ENCODE data around the gene PTPRG.

The PTPRG gene

DNA sequence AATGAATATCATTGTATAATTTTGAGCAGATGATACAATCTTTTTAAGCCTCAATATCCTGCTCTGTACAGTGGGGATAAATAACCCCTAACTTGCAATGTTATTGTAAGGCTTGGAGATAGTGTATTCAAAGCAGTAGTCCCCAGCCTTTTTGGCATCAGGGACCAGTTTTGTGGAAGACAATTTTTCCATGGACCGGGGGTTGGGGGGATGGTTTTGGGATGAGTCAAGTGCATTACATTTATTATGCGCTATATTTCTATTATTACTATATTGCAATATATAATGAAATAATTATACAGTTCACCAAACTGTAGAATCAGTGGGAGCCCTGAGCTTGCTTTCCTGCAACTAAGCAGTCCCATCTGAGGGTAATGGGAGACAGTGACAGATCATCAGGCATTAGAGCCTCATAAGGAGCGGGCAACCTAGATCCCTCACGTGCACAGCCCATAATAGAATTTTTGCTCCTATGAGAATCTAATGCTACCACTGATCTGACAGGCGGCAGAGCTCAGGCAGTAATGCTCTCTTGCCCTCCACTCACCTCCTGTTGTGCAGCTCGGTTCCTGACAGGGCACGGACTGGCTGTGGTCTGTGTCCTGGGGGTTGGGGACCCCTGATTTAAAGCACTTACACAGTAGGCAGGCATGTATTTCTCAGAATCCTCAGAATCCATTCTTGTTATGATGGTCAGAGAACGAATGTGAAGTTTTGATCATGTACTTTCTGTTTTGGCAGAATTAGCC is 102.2 kb downstream of the PTPRG start:
- DNase-seq, result no peak

DNA sequence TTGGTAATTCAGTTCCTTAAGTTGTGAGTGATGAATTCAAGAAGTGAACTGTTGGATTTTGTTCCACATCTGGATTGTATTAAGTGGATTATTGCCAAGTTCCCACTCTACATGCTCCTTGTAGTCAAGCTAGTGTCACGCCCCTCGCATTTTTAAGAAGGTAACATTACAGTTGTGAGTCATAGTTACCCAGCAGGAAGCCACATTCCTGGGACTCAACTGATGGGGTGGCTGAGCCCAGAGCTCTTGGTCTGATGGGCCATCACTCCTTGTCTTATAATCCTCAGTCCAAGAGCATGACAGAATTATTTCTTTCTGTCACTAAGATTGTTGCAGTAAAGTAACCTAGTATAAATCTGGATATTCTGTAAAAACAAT is 102.7 kb downstream of the PTPRG start:
- no peak for DNase-seq

DNA sequence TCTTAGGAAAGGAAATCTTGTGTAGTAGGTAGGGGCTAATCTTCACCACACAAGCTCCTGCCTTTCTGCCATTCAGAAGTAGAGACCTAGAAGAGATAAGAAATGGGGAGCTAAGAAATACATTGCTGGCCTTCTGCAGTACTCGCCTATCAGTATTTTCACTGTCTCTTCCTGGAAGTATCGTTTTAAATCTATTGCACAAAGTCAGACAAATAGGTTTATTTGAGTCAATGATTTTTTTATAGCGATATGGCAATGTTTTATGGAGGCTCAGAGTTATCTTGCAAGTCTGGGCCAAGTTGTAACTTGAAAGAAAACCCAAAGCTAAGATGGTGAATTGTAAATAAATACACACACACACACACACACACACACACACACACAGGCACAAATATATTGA is 103.8 kb downstream of the PTPRG start:
- DNase-seq, result no peak

DNA sequence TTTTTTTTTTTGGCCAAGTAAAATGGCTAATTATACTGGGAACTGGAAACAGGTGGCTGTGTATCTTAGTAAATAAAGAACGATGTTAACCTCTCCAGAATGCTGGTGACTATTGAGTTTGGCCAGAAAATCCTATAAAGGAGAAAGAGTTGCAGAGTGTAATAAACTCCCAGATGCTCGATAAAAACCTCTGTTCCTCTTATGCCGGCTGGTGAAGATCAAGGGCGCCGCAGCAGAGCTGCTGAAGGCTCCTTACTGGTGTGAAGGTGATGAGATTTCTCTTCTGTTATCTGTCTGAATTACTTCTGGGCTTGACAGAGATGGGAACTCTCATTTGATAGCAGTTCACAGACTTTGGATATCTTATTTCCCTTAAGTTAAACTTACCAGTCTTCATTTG is 104.6 kb downstream of the PTPRG start:
- no peak for DNase-seq

DNA sequence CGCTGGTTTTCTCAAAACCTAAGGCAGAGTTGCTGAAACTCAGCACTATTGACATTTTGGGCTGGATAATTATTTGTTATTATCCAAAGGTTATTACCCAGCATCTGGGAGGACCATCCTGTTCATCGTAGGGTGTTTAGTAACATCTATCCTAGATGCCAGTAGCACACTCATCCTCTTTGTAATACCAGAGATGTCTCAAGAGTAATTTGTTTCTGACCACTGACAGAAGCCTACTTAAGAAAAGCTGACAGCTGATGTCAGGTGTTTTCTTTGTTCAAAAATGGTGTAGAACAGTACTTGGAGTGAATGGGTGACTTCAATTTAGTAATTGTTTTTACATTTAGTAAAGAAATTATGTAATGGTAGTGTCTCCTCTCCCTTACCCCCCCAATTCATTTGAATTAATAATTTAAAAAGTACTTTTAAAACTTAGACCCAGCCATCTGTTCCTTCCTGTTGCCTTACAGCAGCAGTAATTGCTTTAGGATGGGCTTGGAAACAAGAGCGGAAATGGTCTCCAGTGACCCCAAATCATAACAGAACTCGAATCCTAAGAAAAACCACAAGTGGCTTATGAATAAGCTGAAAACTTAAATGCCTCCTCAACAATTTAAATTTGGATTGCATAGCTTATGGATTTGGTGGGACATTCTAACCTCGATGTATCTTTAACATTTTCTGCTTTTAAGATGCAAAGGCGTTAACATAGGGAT is 105.4 kb downstream of the PTPRG start:
- no peak for DNase-seq

DNA sequence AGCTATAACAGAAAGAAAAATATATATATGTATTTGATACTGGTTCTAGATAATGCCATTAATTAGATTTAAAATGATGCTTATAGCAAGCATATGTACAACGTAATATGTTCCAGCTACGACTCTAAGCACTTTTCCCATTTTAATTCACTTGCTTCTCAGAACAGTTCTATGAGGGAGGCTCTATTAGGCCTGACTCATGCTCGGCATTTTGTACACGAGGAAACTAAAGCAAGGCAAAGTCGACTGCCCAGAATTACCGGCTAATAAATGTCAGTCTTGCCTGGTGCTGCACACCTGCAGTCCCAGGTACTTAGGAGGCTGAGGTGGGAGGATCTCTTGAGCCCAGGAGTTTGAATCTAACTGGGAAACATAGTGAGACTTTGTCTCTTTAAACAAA is 106.0 kb downstream of the PTPRG start:
- no peak for DNase-seq

DNA sequence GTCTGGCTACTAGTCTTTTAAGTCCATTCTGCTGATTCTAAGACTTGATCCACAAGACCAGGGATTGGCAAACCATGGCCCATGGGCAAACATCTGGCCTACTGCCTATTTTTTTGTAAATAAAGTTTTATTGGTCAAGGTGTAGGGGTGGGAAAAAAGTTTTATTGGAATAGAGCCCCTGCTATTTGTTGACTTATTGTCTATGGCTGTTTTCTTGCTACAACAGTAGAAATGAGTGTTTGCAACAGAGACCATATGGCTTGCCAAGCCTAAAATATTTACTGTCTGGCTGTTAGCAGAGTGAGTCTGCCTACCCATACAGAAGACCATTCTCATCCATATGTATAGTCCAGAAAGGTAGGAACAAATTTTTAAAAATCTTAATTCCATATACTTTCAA is 106.4 kb downstream of the PTPRG start:
- no peak for DNase-seq

DNA sequence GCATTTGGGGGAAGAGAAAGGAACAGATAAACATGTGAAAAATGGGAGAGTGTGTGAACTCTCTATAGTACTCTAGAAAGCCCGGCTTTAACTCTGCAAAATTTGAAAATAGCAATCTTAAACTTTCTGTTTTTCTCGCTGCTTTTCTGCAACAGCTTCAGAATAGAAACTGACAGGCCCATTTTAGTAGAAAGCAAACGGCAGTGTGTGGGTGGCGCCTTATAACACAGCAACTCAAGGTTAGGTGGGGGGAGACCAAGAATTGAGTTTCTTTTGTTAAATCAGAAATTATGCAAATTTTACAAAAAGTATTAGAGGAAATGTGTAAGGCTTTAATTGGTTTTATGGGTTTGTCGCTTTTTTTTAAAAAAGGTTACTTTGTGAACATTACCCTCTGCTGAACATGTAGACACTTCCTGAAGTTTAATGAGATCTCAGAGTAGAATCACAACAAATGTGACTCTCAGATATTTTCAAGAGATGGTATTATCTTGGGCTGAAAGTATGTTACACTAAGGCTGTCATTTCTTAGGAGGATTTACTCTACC is 107.0 kb downstream of the PTPRG start:
- no peak for DNase-seq

DNA sequence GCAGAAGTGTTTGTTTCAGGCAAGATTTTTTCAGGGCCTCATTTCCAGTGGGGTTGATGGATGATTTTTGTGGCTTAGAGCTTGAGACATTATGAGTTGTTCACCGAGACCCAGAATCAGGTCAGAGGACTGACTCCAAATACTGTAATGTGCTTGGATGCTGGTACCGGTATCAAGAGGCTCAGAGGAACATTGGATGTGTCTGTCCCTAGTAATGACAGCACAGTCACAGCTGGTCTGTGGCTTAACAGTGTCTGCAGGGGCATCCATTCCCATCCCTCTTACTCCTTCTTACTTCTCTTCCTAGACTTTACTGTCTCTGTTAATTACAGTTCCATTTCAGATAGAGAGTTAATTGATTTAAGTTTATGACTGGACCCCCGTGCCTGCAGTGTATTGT is 107.8 kb downstream of the PTPRG start:
- DNase-seq, result no peak

DNA sequence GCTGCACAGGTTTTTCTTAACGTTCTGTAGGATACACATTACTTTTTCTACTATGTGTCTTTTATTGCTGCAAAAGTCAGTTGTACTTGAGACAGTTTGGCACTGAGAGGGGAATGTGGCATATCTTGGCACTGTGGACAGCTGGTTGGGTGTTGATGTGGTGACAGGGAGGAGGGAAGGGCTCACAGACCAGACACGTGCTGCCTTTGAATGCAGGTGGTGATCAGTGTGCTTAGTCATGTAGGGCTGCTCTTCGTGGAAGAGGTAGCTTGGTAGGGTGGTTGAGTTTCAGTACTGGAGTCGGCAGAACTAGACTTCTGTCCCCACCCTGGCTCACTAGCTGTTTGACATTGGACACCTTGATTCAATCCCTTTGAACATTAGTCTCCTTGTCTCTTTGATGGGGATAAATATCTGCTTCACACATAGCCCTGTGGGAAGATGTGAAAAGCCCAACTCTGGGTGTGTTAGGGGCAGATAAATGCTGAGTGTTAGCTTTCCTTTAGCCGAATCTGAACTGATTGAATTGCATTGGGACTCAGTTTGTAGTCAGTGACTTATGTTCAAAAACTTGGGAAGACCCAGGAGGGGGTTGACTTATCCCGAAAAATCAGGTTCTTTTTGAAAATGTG is 108.4 kb downstream of the PTPRG start:
- DNase-seq, result no peak

DNA sequence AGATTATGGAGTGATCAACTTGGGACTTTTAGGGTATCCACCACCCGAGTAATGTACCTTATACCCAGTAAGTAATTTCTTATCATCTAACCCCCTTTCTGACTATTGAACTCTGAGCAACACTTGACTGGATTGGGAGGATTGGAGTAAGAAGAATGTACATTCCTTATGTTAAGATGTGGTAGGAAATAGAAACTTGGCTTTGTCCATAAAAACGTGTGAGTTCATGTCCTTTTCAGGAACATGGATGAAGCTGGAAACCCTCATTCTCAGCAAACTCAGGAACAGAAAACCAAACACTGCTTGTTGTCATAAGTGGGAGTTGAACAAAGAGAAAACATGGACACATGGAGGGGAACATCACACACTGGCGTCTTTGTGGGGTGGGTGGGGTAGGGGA is 112.3 kb downstream of the PTPRG start:
- no peak for DNase-seq

DNA sequence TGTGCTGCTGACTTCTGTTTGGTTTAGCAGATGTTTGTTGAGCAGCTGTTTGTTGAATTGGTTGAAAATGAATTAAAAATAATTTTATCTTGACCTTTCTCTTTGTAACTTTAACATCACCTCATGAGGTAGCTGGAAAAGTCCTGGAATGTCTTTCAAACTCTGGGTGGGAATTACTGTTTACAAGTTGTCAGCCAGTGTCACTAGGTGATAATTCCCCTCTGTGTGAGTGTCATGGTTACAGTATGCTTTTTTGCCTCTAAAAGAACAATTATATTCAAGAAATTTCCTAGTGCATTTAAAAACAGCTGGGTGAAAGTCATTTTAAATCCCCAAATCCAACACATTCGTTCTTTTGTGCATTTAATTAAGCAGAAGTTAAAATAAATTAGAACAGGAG is 113.2 kb downstream of the PTPRG start:
- DNase-seq, result no peak

DNA sequence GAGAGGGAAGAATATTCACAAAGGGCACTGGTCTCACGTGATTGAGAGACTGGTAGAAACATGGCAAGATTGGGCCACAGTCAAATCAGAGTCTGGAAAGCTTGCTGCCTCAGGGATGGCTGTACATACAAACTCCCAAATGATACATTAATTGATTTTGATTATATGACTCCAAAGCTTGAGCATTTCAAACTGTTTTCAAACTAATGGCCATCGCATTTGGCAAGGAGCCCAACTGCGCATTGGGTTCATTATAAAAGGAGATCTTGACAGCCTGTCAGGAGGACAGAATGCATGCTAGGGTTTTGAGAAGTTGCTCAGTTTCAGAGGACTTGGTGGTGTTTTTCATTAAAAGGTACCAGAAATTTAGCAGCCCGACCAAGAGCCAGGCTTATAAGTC is 117.7 kb downstream of the PTPRG start:
- DNase-seq, result no peak

DNA sequence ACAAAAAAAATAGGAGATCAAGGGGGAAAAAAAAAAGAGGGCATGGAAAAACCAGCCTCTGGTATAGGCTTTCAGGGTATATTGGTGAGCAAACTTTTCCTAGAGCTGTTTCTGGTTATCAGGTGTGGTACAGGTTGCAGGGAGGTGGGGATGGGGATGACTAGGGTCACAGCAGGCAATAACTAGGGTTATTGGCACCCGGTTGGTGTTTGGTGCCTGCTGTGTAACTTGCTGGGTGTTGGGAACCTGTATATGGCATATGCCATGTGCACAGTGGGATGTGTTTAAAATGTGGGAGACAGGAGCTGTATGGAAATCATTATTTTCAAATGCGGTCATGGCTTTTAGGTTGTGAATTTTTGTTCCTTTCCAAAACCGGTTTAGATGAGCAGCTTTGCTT is 119.2 kb downstream of the PTPRG start:
- DNase-seq, result no peak

DNA sequence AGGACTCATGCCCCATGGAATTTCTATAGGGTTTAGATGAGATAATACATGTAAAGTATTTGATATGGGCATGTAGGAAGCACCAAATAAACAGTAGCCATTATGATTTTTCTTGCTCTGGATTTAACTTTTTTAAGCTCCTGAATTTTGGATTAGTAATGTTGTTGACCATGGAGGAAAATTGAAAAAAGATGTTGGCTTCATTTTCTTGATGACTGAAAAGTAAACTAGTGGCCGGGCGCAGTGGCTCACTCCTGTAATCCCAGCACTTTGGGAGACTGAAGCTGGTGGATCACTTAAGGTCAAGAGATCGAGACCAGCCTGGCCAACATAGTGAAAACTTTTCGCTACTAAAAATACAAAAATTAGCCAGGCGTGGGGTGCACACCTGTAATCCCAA is 120.3 kb downstream of the PTPRG start:
- DNase-seq, result no peak

DNA sequence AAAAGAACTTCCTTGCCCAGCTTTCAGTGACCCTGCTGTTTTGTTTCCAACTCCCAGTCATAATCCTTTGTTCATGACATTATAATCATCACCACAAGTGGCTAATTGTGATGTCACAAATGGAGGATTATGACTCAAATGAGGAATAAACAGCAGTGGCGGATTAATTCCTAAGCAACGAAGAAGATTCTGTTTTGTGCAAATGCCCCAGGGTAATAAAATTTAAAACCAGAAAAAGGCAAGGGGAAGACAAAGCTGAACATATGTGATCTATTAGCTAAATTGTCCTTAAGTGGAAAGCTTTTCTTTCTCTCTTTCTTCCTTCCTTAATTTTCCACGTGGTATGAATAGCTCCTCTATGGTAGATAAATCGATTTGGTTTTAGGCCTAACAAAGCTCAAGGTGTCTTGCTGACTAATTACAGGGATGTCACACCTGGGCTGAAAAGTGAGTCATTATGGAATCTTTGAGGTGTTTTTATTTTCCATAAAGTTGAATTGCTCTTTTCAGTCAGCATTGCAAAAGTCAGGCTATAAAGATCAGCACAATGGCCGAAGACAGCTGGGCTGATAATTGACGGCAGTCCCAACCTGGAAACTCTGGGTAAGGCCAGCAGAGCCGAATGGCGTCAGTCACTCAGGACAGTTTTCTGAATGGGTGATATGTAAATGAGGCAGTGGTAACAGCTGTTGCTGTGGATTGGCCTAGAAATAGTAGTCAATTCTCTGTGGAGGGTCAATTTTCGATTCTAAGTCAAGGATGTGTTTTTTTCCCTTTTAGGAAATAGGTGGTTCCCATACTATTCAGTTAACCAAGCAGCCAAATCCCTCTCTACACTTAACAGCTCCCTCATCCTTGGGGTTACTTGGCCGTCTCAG is 121.5 kb downstream of the PTPRG start:
- no peak for DNase-seq

DNA sequence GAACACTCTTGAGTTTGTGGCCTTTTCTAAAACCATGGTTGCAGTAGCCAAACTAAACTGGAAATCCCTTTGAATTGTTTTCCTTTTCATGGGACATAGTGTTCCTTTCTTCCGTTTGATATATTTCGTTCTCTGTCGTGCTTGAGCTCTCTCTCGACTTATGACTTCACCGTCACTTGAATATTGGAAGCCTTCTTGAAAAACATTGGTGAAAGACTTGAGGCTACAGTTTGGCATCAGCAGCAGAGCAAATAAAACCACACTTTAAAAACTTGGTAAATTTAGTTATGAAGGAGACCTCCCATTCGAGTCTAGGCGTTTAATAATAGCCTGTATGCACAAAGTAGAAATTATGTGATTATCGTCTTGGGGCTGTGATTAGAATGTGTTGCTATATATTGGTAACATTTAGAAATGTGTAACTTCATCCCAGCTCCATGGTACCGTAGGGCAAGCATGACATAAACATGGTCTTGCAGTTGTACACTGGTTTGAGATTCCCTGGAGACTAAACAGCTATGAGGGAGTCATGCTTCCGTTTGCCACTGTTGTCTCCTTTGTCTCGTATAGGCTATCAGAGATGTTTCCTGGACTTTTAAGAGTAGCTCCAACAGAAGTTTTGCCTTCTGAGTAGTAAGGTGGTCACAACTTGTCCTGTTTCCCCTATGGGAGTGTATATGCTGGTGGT is 122.3 kb downstream of the PTPRG start:
- no peak for DNase-seq

DNA sequence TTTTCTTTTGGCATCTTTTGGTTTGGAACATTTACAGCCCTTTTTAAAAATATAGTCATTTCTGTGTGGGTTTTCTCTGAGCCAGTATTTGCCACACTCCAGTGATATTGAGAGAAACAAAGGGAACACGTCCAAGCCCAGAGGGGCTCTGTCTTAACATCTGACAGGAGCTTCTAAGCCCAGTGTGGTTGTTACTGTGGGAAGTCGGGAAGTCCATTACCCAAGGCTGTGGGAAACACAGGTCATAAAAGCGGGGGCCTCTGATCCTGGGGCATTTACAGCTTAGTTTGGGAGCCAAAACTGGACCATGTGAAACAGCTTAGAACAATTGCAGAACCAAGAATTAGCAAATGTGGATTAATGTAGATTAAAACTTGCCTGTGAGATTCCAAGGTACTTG is 123.0 kb downstream of the PTPRG start:
- DNase-seq, result no peak

DNA sequence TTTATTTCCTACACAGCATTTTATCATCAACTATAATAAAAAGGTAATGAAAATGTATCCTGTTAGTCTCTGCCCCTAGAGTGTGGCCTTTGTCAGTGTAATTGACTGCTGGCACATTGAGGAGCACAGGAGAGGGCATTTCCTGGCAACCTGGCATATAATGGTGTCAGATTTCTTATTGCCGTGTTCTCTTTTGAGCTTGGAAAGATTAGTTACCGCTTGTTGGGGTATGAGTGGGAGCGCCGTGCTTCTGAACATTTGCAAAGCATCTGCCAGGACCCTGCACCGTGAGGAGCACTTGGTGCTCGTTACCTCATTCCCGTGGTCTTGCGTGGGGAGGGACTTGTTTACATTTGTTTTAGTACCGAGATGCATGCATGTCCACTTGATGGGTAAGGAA is 124.4 kb downstream of the PTPRG start:
- DNase-seq, result no peak

DNA sequence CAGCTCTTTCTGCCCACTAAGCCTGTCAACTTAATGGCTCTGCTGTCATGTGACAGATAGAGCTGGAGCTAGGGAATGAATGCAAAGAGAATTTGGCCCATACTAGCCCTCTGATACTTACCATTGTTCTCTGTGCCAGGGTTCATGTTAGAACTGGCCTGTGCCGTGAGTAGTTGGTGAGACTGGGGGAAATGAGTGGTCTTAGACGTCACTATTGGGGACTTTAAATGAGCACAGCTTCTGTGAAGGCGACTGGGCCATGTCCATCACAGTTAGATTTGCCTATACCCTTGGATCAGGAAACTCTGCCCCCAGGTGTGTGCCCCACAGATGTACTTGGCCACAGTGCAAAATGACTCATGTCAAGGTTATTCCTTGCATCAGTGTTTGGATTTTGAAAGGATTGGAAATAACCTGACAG is 124.9 kb downstream of the PTPRG start:
- no peak for DNase-seq

DNA sequence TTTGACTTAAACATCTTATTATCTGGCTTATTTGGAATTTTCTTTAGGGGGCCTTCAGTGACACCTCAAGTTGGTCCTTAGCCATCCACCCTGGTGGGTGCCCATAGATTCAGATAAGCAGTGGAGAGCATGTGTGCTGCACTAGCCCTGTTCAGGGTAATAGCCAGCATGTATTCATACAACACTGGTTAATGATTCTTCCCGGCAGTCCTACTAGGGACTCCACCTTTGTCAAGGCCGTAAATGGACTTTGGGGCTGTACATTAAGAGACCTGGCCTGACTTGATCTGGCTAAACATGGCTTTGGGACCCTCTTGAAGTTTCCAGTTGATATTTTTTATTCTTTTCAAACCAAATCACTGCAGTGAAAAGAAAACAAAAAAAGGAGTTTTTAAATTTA is 125.8 kb downstream of the PTPRG start:
- DNase-seq, result no peak

DNA sequence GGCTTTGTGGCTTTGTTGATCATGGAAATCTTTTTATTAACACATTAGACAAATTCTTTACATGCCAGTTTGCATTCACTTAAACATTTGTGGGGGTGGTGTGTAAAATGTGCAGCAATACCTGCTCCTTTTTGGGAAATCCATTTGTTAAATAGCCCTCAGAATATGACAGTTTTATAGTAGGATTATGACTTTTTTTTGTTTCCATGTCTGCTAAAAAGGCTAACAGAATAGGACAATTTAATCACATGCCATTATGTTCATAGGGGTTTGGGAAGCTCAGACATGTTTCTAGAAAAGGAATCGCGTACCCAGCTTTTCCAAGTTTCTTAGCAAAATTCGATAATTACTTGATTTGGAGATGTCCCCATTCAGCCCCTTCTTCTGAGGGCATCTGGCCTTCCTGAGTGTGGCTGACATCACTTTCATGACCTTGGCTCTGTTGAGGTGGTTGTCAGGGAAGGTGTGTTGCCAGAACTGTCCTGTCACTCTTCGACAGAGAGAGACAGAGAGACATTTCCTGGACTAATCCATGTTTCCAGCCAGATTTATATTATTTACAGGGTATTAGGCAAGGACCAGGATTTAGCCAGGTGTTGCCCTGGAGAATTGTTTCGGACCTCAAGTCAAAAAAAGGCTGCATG is 126.4 kb downstream of the PTPRG start:
- no peak for DNase-seq
